ENCODE data around the gene GLCCI1.

GRCh38 chr7:8092140-8092539, 123.5 kb downstream of the GLCCI1 start:
- TF ChIP-seq GATA2 (IDR thresholded peaks at IDR 0.05; ENCODE audit: low read depth, low read length) (no peak), GATA3 (IDR thresholded peaks at IDR 0.05; ENCODE audit: low read depth, low read length) (no peak)

Data from SH-SY5Y (cell line).